H1 (cell line): ENCODE measurements around the gene CCDC15.

Experiments
- ASH2L ChIP-seq: fragments of 200-600, 300-600 bp; sonication (generic); IDR thresholded peaks from one replicate; pipeline ENCODE4 v1.7.1; 2017; ENCODE audit warnings: low read length
- SP1 ChIP-seq: IDR thresholded peaks from 2 replicates; pipeline ENCODE4 v1.6.1; 2011; ENCODE audit warnings: low read depth, low read length
- YY1 ChIP-seq: IDR thresholded peaks from 2 replicates; pipeline ENCODE4 v1.6.1; 2011; ENCODE audit warnings: low read depth, mild to moderate bottlenecking, low read length
- TF ChIP-seq, protein P1 (sequence below), 3 experiments: IDR thresholded peaks; 1 replicate in 2 of 3; 2 replicates in 1 of 3; pipeline versions ENCODE4 v1.5.1 to v1.6.1; 2011; ENCODE audit warnings: low read length in 3 of 3, mild to moderate bottlenecking in 3 of 3, inconsistent platforms in 2 of 3, low read depth in 1 of 3, moderate library complexity in 1 of 3; ENCODE audit not compliant: insufficient read depth in 1 of 3; ENCODE audit errors: control extremely low read depth in 1 of 3

DNA sequence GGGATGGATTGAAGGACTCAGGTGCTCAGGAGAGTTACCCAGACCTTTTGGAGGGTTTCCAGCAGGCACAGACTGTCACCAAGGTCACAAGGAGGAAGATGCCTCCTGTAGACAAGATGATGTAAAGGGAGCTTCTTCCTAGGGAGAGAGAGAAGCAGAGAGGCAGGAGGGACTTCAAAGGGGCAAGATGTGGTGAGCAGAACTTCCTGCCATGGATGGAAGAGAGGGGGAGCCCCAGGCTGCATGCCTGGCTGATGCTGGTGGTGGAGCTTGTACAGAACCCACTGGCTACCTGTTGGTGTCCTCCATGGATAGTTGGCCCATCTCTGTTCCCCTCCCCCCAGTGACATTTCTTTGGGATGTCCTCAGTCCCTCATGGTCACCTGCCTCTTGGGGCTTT, 30.7 kb upstream of the CCDC15 start:
- TF ChIP-seq, protein P1, sequence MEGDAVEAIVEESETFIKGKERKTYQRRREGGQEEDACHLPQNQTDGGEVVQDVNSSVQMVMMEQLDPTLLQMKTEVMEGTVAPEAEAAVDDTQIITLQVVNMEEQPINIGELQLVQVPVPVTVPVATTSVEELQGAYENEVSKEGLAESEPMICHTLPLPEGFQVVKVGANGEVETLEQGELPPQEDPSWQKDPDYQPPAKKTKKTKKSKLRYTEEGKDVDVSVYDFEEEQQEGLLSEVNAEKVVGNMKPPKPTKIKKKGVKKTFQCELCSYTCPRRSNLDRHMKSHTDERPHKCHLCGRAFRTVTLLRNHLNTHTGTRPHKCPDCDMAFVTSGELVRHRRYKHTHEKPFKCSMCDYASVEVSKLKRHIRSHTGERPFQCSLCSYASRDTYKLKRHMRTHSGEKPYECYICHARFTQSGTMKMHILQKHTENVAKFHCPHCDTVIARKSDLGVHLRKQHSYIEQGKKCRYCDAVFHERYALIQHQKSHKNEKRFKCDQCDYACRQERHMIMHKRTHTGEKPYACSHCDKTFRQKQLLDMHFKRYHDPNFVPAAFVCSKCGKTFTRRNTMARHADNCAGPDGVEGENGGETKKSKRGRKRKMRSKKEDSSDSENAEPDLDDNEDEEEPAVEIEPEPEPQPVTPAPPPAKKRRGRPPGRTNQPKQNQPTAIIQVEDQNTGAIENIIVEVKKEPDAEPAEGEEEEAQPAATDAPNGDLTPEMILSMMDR (IDR thresholded peaks at IDR 0.05; ENCODE audit: control extremely low read depth in 1 of 3, insufficient read depth in 1 of 3, low read depth in 1 of 3, low read length in 3 of 3), result no peak
- TF ChIP-seq ASH2L, result no peak
- no peak for TF ChIP-seq SP1
- no peak for TF ChIP-seq YY1
